ENCODE data around the gene ZC2HC1B.

The ZC2HC1B gene

GRCh38 chr6:143934331-143934730, 70.1 kb downstream of the ZC2HC1B start:
- Histone ChIP-seq H3K27ac (replicated peaks) (no peak overlapping the region), H3K27me3 (ENCODE audit: insufficient read depth, poor library complexity, severe bottlenecking) (no peaks in the 10 kb centered on the region), H3K4me3 (replicated peaks; ENCODE audit: insufficient read depth, low read length) (no peak overlapping the region)
- no peak for DNase-seq (ENCODE audit: low read depth in 1 of 2, low spot score in 1 of 2)
- TF ChIP-seq SPI1 (IDR thresholded peaks at IDR 0.05; ENCODE audit: borderline replicate concordance, low read depth) (no peak), POLR2AphosphoS5 (IDR thresholded peaks at IDR 0.05; ENCODE audit: low read depth) (no peak), REST (IDR thresholded peaks at IDR 0.05; ENCODE audit: insufficient replicate concordance, low read depth) (no peak)

- Histone ChIP-seq H3K4me3 (replicated peaks; ENCODE audit: insufficient read depth, low read length) (no peak overlapping the region), H3K27ac (replicated peaks) (no peak overlapping the region), H3K27me3 (ENCODE audit: insufficient read depth, poor library complexity, severe bottlenecking) (no peaks in the 10 kb centered on the region)
- TF ChIP-seq GABPA (IDR thresholded peaks at IDR 0.05; ENCODE audit: low read depth) (no peak), CTCF (IDR thresholded peaks at IDR 0.05; ENCODE audit: insufficient read depth, low read length) (no peak), REST (IDR thresholded peaks at IDR 0.05; ENCODE audit: insufficient replicate concordance, low read depth) (no peak), SPI1 (IDR thresholded peaks at IDR 0.05; ENCODE audit: borderline replicate concordance, low read depth) (no peak), POLR2AphosphoS5 (IDR thresholded peaks at IDR 0.05; ENCODE audit: low read depth) (no peak)
- no peak for DNase-seq (ENCODE audit: low read depth in 1 of 2, low spot score in 1 of 2)
These were observed 70.6 kb downstream of the ZC2HC1B start for GRCh38 chr6:143934867-143935266.

GRCh38 chr6:143936347-143936746, 72.1 kb downstream of the ZC2HC1B start:
- TF ChIP-seq CTCF (IDR thresholded peaks at IDR 0.05; ENCODE audit: insufficient read depth, low read length) (no peak), SPI1 (IDR thresholded peaks at IDR 0.05; ENCODE audit: borderline replicate concordance, low read depth) (no peak), POLR2AphosphoS5 (IDR thresholded peaks at IDR 0.05; ENCODE audit: low read depth) (no peak), REST (IDR thresholded peaks at IDR 0.05; ENCODE audit: insufficient replicate concordance, low read depth) (no peak), GABPA (IDR thresholded peaks at IDR 0.05; ENCODE audit: low read depth) (no peak)
- no peak for DNase-seq (ENCODE audit: low read depth in 1 of 2, low spot score in 1 of 2)
- no peak overlapping the region for H3K27ac ChIP-seq (replicated peaks)
- H3K27me3 ChIP-seq (ENCODE audit: insufficient read depth, poor library complexity, severe bottlenecking), result no peaks in the 10 kb centered on the region
- H3K4me3 ChIP-seq (replicated peaks; ENCODE audit: insufficient read depth, low read length), result no peak overlapping the region
